Activated CD4-positive, alpha-beta T cell treated with anti-CD3 and anti-CD28 coated beads, Interleukin-2, amount 50 U/mL, for 48 hours (primary cell): ENCODE results near the gene LRRIQ3.

Source experiments
- DNase-seq, 2 experiments: peaks; one replicate each; pipeline ENCODE4 v3.0.0-alpha.2; 2020

LRRIQ3 gene

DNA sequence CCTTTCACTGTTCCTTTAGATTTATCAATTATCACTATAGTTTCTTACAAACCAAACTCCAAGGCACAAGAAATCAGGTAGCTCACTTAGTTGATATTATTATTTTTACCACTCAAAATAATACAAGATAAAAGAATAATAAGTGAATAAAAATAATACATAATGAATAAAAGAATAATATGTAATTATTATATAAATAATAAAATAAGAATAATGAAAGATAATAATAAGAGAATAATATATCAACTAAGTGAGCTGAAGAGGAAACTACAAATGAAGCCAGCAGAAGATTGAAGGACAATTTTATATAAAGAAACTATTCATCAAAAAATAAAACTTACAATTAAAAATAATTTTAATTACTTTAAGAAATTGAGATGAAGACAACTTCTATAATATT, 90.6 kb downstream of the LRRIQ3 start:
- DNase-seq = no peak

DNA sequence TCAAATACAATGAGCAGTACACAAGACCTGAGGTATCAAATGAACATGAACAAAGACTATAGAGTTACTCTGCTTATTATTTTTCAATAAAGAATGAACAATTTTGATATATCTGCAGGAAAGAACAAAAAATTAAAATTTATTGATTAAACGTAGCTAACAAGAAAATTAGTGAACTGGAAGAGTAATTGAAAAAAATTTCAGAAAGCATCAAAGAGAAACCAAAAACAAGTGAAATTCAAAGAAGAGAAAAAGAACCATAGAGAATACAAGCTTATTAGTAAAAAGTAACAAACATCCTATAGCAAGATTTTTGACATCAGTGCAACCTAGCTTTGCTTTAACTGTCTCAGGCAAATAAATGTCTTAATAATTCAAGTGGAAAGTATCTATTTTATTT, 106.6 kb downstream of the LRRIQ3 start:
- no peak for DNase-seq

DNA sequence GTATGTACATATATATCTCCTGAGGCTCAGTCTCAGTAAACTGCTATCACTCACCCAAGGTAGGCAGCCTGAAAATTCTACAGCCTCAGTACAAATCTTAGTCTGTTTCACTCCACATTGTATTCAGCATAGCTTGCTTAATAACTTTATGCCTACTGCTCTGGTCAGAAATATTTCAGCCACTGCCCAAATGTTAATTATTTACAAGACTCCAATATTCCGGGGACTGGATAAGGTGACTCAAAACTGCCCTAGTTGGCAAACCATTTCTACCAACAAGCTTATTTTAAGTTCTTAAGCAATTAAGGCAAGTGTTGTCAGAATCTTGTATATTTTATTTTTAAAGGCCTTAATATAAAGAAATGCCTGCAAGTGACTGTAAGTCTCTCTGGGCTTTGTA, 114.8 kb downstream of the LRRIQ3 start:
- DNase-seq = no peak

- no peak for DNase-seq
Observed at GRCh38 chr1:74065081-74065480, 132.9 kb downstream of the LRRIQ3 start.

GRCh38 chr1:74057719-74058118, 140.3 kb downstream of the LRRIQ3 start:
- DNase-seq = no peak

DNA sequence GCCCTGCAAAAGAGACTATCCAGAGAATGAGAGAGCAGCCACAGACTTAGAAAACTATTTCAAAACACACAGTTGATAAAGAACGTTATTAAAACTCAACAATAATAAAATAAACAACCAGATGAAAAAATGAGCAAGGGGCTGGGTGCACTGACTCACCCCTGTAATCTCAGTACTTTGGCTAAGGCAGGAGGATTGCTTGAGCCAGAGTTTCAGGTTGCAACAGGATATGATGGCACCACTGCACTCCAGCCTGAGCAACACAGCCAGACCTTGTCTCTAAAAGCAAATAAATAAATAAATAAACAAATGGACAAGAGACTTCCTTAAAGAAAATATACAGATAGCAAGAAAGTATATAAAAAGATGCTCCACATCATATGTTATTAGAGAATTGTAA, 144.6 kb downstream of the LRRIQ3 start:
- no peak for DNase-seq

- no peak for DNase-seq
Observed at GRCh38 chr1:74050386-74050785, 147.6 kb downstream of the LRRIQ3 start.

- DNase-seq = no peak
Observed at GRCh38 chr1:74038042-74038441, 159.9 kb downstream of the LRRIQ3 start.

DNA sequence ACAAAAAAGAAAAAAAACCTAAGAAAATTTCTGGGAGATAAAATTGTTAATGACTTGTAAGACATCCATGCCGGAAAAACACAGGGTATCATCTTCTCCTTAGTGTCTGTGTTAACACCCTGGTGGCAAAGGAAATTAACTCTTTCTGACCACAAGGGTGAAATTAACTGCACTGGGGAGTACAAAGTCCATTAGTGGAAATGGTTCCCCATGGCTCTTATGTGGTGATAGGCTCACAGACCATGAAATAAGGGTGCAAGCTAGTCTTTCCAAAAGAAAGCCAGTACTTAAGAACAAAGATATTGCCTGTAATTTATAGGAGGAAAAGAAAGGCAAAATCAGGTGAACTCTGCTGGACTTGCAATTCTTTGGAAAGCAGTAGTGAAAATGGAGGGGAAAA, 185.4 kb downstream of the LRRIQ3 start:
- no peak for DNase-seq

GRCh38 chr1:74011736-74012135, 186.2 kb downstream of the LRRIQ3 start:
- no peak for DNase-seq

GRCh38 chr1:74010206-74010605, 187.8 kb downstream of the LRRIQ3 start:
- DNase-seq = no peak

GRCh38 chr1:74005533-74005932, 192.4 kb downstream of the LRRIQ3 start:
- no peak for DNase-seq

- DNase-seq = no peak
Observed at GRCh38 chr1:74003806-74004205, 194.2 kb downstream of the LRRIQ3 start.

- DNase-seq = no peak
Observed at GRCh38 chr1:73998348-73998959, 199.5 kb downstream of the LRRIQ3 start.

- no peak for DNase-seq
Observed at GRCh38 chr1:73980324-73981040, 217.5 kb downstream of the LRRIQ3 start.

DNA sequence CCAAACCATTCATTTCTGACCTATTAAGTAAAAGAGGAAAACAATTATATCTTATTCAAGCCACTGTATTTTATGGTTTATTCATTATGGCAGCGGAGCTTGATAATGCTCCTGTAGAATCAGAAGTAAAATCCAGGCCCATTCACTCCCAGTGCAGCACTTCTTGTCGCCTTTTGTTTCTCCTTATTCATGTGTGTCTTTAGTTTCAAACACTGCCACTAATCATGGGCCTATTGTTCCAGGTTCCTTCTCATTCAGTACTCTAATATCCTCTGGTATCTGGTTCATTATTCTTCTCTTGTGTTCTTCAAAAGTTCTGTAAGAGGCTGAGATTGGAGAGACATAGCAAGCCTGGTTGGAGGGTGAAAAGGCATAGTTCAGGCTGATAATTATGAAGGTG, 218.3 kb downstream of the LRRIQ3 start:
- no peak for DNase-seq

GRCh38 chr1:73978964-73979363, 219.0 kb downstream of the LRRIQ3 start:
- DNase-seq = no peak
